HepG2 (cell line): ENCODE results near the gene PTPN14. TPM values are rescaled to one million over a fixed set of nuclear protein-coding genes. Genes with fewer than 3 reads are reported as not detected.

ENCODE experiments used
- ATAC-seq: fragments of 200-7000 bp; cut with Tn5 transposase; 3 replicates; pipeline ENCODE4 v1.9.1; 2020; ENCODE audit warnings: mild to moderate bottlenecking, moderate library complexity
- BruUV-seq: library from RNA; stranded (reverse); fragments of 400-500 nt; replicated peaks from 2 replicates; lab custom pipeline; 2021; lab: Mats Ljungman, UMichigan
- CTCF ChIA-PET: fragments of 300-600 bp; formaldehyde crosslinking; extraction: SDS; loops from one replicate; lab custom pipeline; 2021; ENCODE audit warnings: low total read pairs, inconsistent platforms, low intra/inter-chr PET ratio; lab: Yijun Ruan, JAX
- POLR2A ChIA-PET: fragments of 350-600 bp; sonication (Branson Sonifier 250); formaldehyde crosslinking; loops from one replicate; lab custom pipeline; 2020; ENCODE audit warnings: antibody characterized with exemption, inconsistent platforms; lab: Yijun Ruan, JAX
- DNase-seq: peaks from one replicate; pipeline ENCODE4 v3.0.0-alpha.2; 2015; ENCODE audit warnings: low spot score
- FAIRE-seq: peaks from 3 replicates; lab custom pipeline; 2011; peaks lifted over from hg19 to GRCh38; lab: Jason Lieb, UNC
- H2AFZ ChIP-seq: one replicate; pipeline ENCODE4 v1.6.1; 2011; ENCODE audit warnings: low read length, inconsistent platforms
- H3K27ac ChIP-seq: fragments of 300-600 bp; 3 replicates; pipeline ENCODE4 v1.8.0; 2011; ENCODE audit warnings: mixed run types, mild to moderate bottlenecking, mixed read lengths, low read length, inconsistent platforms; ENCODE audit not compliant: insufficient read depth; ENCODE audit errors: extremely low read length
- H3K27me3 ChIP-seq, 2 experiments: fragments of 200-600 bp in 1 of 2; 2 replicates in 1 of 2; 3 replicates in 1 of 2; pipeline versions ENCODE4 v1.6.0 to v1.8.0; 2011; ENCODE audit warnings: low read length in 2 of 2, mild to moderate bottlenecking in 2 of 2, moderate library complexity in 2 of 2, inconsistent platforms in 1 of 2; ENCODE audit not compliant: insufficient read depth in 2 of 2, control insufficient read depth in 1 of 2
- H3K36me3 ChIP-seq, 2 experiments: fragments of 200-600 bp in 1 of 2; replicated peaks in 1 of 2; 2 replicates in 1 of 2; 3 replicates in 1 of 2; pipeline versions ENCODE4 v1.5.1 to v1.8.0; 2011; ENCODE audit warnings: low read length in 2 of 2, inconsistent platforms in 1 of 2; ENCODE audit not compliant: insufficient read depth in 2 of 2, control insufficient read depth in 1 of 2
- H3K4me1 ChIP-seq: 2 replicates; pipeline ENCODE4 v1.5.1; 2012; ENCODE audit warnings: low read length, inconsistent platforms; ENCODE audit not compliant: insufficient read depth
- H3K4me2 ChIP-seq: 2 replicates; pipeline ENCODE4 v1.6.0; 2011; ENCODE audit warnings: low read depth, low read length, inconsistent platforms
- H3K4me3 ChIP-seq, 3 experiments: fragments of 200-600 bp in 1 of 3; sonication (generic), shearing (Covaris generic) in 1 of 3; replicated peaks in 1 of 3; 2 replicates each; pipeline ENCODE4 v1.5.1; 2011 to 2016; ENCODE audit warnings: low read length in 3 of 3, inconsistent platforms in 2 of 3, low read depth in 2 of 3, mild to moderate bottlenecking in 2 of 3, control low read depth in 1 of 3, mixed read lengths in 1 of 3; ENCODE audit not compliant: insufficient read depth in 1 of 3
- H3K79me2 ChIP-seq: one replicate; pipeline ENCODE4 v1.6.1; 2011; ENCODE audit warnings: low read length, inconsistent platforms; ENCODE audit not compliant: insufficient read depth
- H3K9ac ChIP-seq: 2 replicates; pipeline ENCODE4 v1.6.0; 2011; ENCODE audit warnings: mild to moderate bottlenecking, low read depth, low read length, inconsistent platforms; ENCODE audit not compliant: insufficient read depth
- H3K9me3 ChIP-seq: 2 replicates; pipeline ENCODE4 v1.5.1; 2012; ENCODE audit warnings: mild to moderate bottlenecking, low read length
- H4K20me1 ChIP-seq: 2 replicates; pipeline ENCODE4 v1.6.0; 2011; ENCODE audit warnings: inconsistent platforms, mild to moderate bottlenecking, low read length, moderate library complexity; ENCODE audit not compliant: insufficient read depth
- ARID5B ChIP-seq: IDR thresholded peaks from 2 replicates; pipeline ENCODE4 v1.4.0; 2020; ENCODE audit warnings: mild to moderate bottlenecking, missing genetic modification reagents
- ARNT ChIP-seq: fragments of 450-650 bp; IDR thresholded peaks from 2 replicates; pipeline ENCODE4 v1.6.1; 2017
- ELF3 ChIP-seq: IDR thresholded peaks from 2 replicates; pipeline ENCODE4 v1.6.1; 2016; ENCODE audit warnings: missing genetic modification reagents, missing compliant biosample characterization
- ESRRA ChIP-seq: sonication (generic); formaldehyde crosslinking; IDR thresholded peaks from 2 replicates; pipeline ENCODE4 v1.5.1; 2020; ENCODE audit warnings: mild to moderate bottlenecking, low read depth, missing genetic modification reagents
- FOXK2 ChIP-seq: fragments of 450-650 bp; IDR thresholded peaks from 2 replicates; pipeline ENCODE4 v1.6.1; 2016
- HNF1B ChIP-seq: sonication (generic); formaldehyde crosslinking; IDR thresholded peaks from 2 replicates; pipeline ENCODE4 v1.5.1; 2020; ENCODE audit warnings: mild to moderate bottlenecking, moderate library complexity, missing genetic modification reagents
- KDM1A ChIP-seq: IDR thresholded peaks from 2 replicates; pipeline ENCODE4 v1.6.1; 2016; ENCODE audit warnings: missing compliant biosample characterization
- NCOR1 ChIP-seq: fragments of 200-600 bp; sonication (generic); IDR thresholded peaks from 2 replicates; pipeline ENCODE4 v1.7.0; 2017; ENCODE audit warnings: antibody characterized with exemption, low read length, borderline replicate concordance
- PHF20 ChIP-seq: sonication (generic); formaldehyde crosslinking; IDR thresholded peaks from 2 replicates; pipeline ENCODE4 v1.5.0; 2020; ENCODE audit warnings: mild to moderate bottlenecking, missing genetic modification reagents
- REST ChIP-seq, 2 experiments: IDR thresholded peaks; 2 replicates each; pipeline ENCODE4 v1.6.1; 2011 to 2012; ENCODE audit warnings: low read length in 2 of 2, borderline replicate concordance in 1 of 2, low read depth in 1 of 2, mild to moderate bottlenecking in 1 of 2, moderate library complexity in 1 of 2
- SOX5 ChIP-seq: IDR thresholded peaks from 2 replicates; pipeline ENCODE4 v1.6.1; 2016; ENCODE audit warnings: borderline replicate concordance
- TBX3 ChIP-seq: fragments of 450-650 bp; IDR thresholded peaks from 2 replicates; pipeline ENCODE4 v1.6.1; 2017; ENCODE audit warnings: antibody characterized with exemption, mild to moderate bottlenecking, inconsistent platforms, borderline replicate concordance
- ZEB1 ChIP-seq: IDR thresholded peaks from 2 replicates; pipeline ENCODE4 v1.6.1; 2012; ENCODE audit warnings: mild to moderate bottlenecking, low read depth, inconsistent platforms; ENCODE audit not compliant: insufficient replicate concordance
- ZFAT ChIP-seq: sonication (generic); formaldehyde crosslinking; conservative IDR thresholded peaks from 2 replicates; pipeline ENCODE4 v1.8.1; 2023; ENCODE audit warnings: missing genetic modification reagents, inconsistent platforms
- ZNF747 ChIP-seq: sonication (generic); formaldehyde crosslinking; IDR thresholded peaks from 2 replicates; pipeline ENCODE4 v1.8.1; 2023; ENCODE audit warnings: missing genetic modification reagents, mild to moderate bottlenecking, borderline replicate concordance
- WGBS: methylation state at CpG from one replicate; pipeline ENCODE4 v1.1.6; 2017; ENCODE audit warnings: low lambda C conversion rate; 5-methylcytosine and 5-hydroxymethylcytosine counted together
- in situ Hi-C: cut with HindIII; loops from 2 replicates; pipeline ENCODE4 v1.10.0; 2017; ENCODE audit warnings: low pct_unique_long_range_greater_than_20kb; ENCODE audit not compliant: extremely low pct_ligation_motif_present
- intact Hi-C: fragments of 100-400 bp; cut with micrococcal nuclease; formaldehyde crosslinking; loops from one replicate; pipeline ENCODE4 v1.10.0; 2022; ENCODE audit not compliant: unreplicated experiment
- polyA plus RNA-seq, 8 experiments: library from polyadenylated mRNA; depleted of rRNA in 3 of 8; stranded (reverse) in 7 of 8; unstranded in 1 of 8; fragments of >200 nt; fragmentation: Illumina TruSeq in 4 of 8; extraction: Trizol in 4 of 8; gene quantifications; 2 replicates each; pipeline versions ENCODE4 v1.2.1 to v1.2.3, GENCODE V29; 2011 to 2016; ENCODE audit warnings: low read depth in 4 of 8, missing spikeins in 1 of 8, mixed read lengths in 1 of 8; ENCODE audit not compliant: insufficient read depth in 1 of 8
- total RNA-seq, 5 experiments: library from RNA; depleted of rRNA; stranded (reverse); fragments of >200 nt; fragmentation: Illumina TruSeq; extraction: Trizol; gene quantifications; 2 replicates each; pipeline ENCODE4 v1.2.3, GENCODE V29; 2016; ENCODE audit warnings: low read depth in 1 of 5

Gene PTPN14
- total and polyA plus RNA-seq, 2 of the 13 experiments (the other 11 are each of a cell fraction or from before 2014, with no cell fraction given): 3.9 to 4.7 TPM

GRCh38 chr1:214446772-214447556 is 104.4 kb downstream of the PTPN14 start:
- H3K4me2 ChIP-seq: peak overlapping the region; percentile 80
- in situ Hi-C loops: no loop called here
- H3K27me3 ChIP-seq: no peaks in the 10 kb centered on the region; a peak in 1 of 5 replicates
- H2AFZ ChIP-seq: no peak overlapping the region
- intact Hi-C loops: loop anchor here (1.0 to 5.0 kb wide), 3 partner anchors 8 to 104 kb away; partner anchors contain the start of gene PTPN14
- no TSS peak for BruUV-seq
- H3K9me3 ChIP-seq: no peaks in the 10 kb centered on the region
- no peaks in the 10 kb centered on the region for H4K20me1 ChIP-seq
- 0 out of 5 replicates have a peak, but pooled peaks cover 0 to 2% of the 10 kb centered on the region in 2 experiments for H3K36me3 ChIP-seq
- DNase-seq (peak; percentile 85), FAIRE-seq (peak; percentile 90), ATAC-seq (peak; percentile 99)
- peak overlapping the region; percentile 35 for H3K9ac ChIP-seq
- WGBS: 21% methylated on average over 8 of the region's 8 CpGs
- ChIA-PET POLR2A (interaction anchor here (1.2 kb wide), 1 partner anchor 26 kb away, joined by 4 read pairs; no protein-coding TSS in a partner anchor), CTCF (no interaction called here)
- H3K4me3 ChIP-seq: peak overlapping the region; percentile 41 to 62 (median 56); a peak in 5 of 6 replicates
- H3K27ac ChIP-seq: peak overlapping the region; percentile 28
- no peaks in the 10 kb centered on the region for H3K79me2 ChIP-seq
- H3K4me1 ChIP-seq: peaks cover 20% of the 10 kb centered on the region
- 0 out of 2 replicates have a peak, but pooled peaks have one; percentile 12 for TF ChIP-seq ELF3 (CRISPR knock-in tag)
- no peak for TF ChIP-seq NCOR1
- no peak for TF ChIP-seq FOXK2
- no peak for TF ChIP-seq ZFAT (CRISPR knock-in tag)
- no peak for TF ChIP-seq ARNT
- no peak for TF ChIP-seq PHF20 (CRISPR knock-in tag)
- no peak for TF ChIP-seq TBX3
- peak; percentile 56; the same call in 1 of the 2 replicates for TF ChIP-seq HNF1B (CRISPR knock-in tag)
- no peak for TF ChIP-seq ESRRA
- TF ChIP-seq ZNF747 (CRISPR knock-in tag): no peak
- TF ChIP-seq REST (IDR thresholded peaks at IDR 0.05; ENCODE audit: borderline replicate concordance in 1 of 2, low read depth in 1 of 2, low read length in 2 of 2): no peak
- TF ChIP-seq ARID5B: peak; percentile 42; the same call in 1 of the 2 replicates
- TF ChIP-seq SOX5 (CRISPR knock-in tag): peak; percentile 20; the same call in 1 of the 2 replicates
- peak; percentile 81 for TF ChIP-seq ZEB1
- 0 out of 2 replicates have a peak, but pooled peaks have one; percentile 51 for TF ChIP-seq KDM1A (CRISPR knock-in tag)
